GM23248 (cell line): Measurements from ENCODE around the gene RNF130. TPM values are rescaled to one million over a fixed set of nuclear protein-coding genes. Genes with fewer than 3 reads are reported as not detected.

ENCODE experiments used
- DNase-seq: peaks from one replicate; pipeline ENCODE4 v3.0.0-alpha.2; 2015
- H2AFZ ChIP-seq: fragments of 200-600 bp; sonication (generic); 2 replicates; pipeline ENCODE4 v1.6.1; 2016; ENCODE audit warnings: antibody characterized with exemption
- H3F3A ChIP-seq: fragments of 200-600 bp; sonication (generic); 2 replicates; pipeline ENCODE4 v1.6.1; 2016; ENCODE audit warnings: mild to moderate bottlenecking, antibody characterized with exemption, mixed run types; ENCODE audit not compliant: insufficient read depth
- H3K27ac ChIP-seq: fragments of 200-600 bp; sonication (generic); 2 replicates; pipeline ENCODE4 v1.5.1; 2016; ENCODE audit warnings: mild to moderate bottlenecking
- H3K27me3 ChIP-seq: fragments of 200-600 bp; sonication (generic); replicated peaks from 2 replicates; pipeline ENCODE4 v1.6.1; 2016; ENCODE audit warnings: mild to moderate bottlenecking; ENCODE audit not compliant: insufficient read depth
- H3K36me3 ChIP-seq: fragments of 200-600 bp; sonication (generic); 2 replicates; pipeline ENCODE4 v1.6.1; 2016; ENCODE audit warnings: low read depth, mild to moderate bottlenecking
- H3K4me1 ChIP-seq: fragments of 200-600 bp; sonication (generic); 2 replicates; pipeline ENCODE4 v1.6.1; 2016; ENCODE audit warnings: mild to moderate bottlenecking; ENCODE audit not compliant: insufficient read depth
- H3K4me2 ChIP-seq: fragments of 200-600 bp; sonication (generic); one replicate; pipeline ENCODE4 v1.6.1; 2016; ENCODE audit warnings: mild to moderate bottlenecking; ENCODE audit not compliant: unreplicated experiment
- H3K4me3 ChIP-seq: fragments of 200-600 bp; sonication (generic); 2 replicates; pipeline ENCODE4 v1.5.1; 2016; ENCODE audit warnings: mild to moderate bottlenecking
- H3K79me2 ChIP-seq: fragments of 200-600 bp; sonication (generic); 2 replicates; pipeline ENCODE4 v1.6.1; 2016; ENCODE audit warnings: mild to moderate bottlenecking; ENCODE audit not compliant: insufficient read depth
- H3K9ac ChIP-seq: fragments of 200-600 bp; sonication (generic); 2 replicates; pipeline ENCODE4 v1.6.1; 2016; ENCODE audit warnings: mild to moderate bottlenecking
- H3K9me2 ChIP-seq: fragments of 200-600 bp; sonication (generic); 2 replicates; pipeline ENCODE4 v1.6.1; 2016; ENCODE audit warnings: mixed run types, mild to moderate bottlenecking, moderate library complexity; ENCODE audit not compliant: insufficient read depth
- H3K9me3 ChIP-seq: fragments of 200-600 bp; sonication (generic); one replicate; pipeline ENCODE4 v1.6.1; 2017; ENCODE audit warnings: low read depth
- H4K20me1 ChIP-seq: fragments of 200-600 bp; sonication (generic); 2 replicates; pipeline ENCODE4 v1.6.0; 2016; ENCODE audit not compliant: insufficient read depth
- EZH2 ChIP-seq: fragments of 200-600 bp; sonication (generic); IDR thresholded peaks from 2 replicates; pipeline ENCODE4 v1.6.1; 2018; ENCODE audit warnings: antibody characterized with exemption, mild to moderate bottlenecking; ENCODE audit not compliant: insufficient read depth, poor library complexity, severe bottlenecking
- EZH2phosphoT487 ChIP-seq: fragments of 200-600 bp; sonication (generic); IDR thresholded peaks from 2 replicates; pipeline ENCODE4 v1.6.1; 2018; ENCODE audit warnings: antibody characterized with exemption, moderate library complexity, mild to moderate bottlenecking, low read depth; ENCODE audit not compliant: insufficient read depth
- WGBS, 2 experiments: methylation state at CpG; one replicate each; pipeline ENCODE4 v1.1.6; 2015 to 2017; ENCODE audit warnings: low lambda C conversion rate in 2 of 2, low coverage in 1 of 2; ENCODE audit errors: missing lambda C conversion rate in 2 of 2; 5-methylcytosine and 5-hydroxymethylcytosine counted together
- in situ Hi-C: fragments of 300-500 bp; cut with MboI; formaldehyde crosslinking; loops from 2 replicates; pipeline ENCODE4 v1.15.0; 2020
- polyA plus RNA-seq: library from polyadenylated mRNA; unstranded; fragments of >200 nt; fragmentation: Nextera tagmentation; extraction: Ambion mirVana; gene quantifications from 2 replicates; pipeline ENCODE4 v1.2.1, GENCODE V29; 2016
- total RNA-seq: library from RNA; depleted of rRNA; stranded (reverse); fragments of >200 nt; shearing (Covaris generic); gene quantifications from 2 replicates; pipeline ENCODE4 v1.2.3, GENCODE V29; 2014

RNF130 gene
- total and polyA plus RNA-seq, 2 experiments from 2014 or later, result 27.3 to 49.8 TPM

- no peak overlapping the region for H3K4me3 ChIP-seq
- H4K20me1 ChIP-seq, result no peaks in the 10 kb centered on the region
- 68% methylated on average over 11 of the region's 11 CpGs for WGBS, 2 experiments
- TF ChIP-seq EZH2phosphoT487 (no peak), EZH2 (no peak)
- H3K9ac ChIP-seq, result no peak overlapping the region
- no peaks in the 10 kb centered on the region for H3K9me2 ChIP-seq
- no peaks in the 10 kb centered on the region for H3K79me2 ChIP-seq
- no peak for DNase-seq
- no peaks in the 10 kb centered on the region for H3K4me1 ChIP-seq
- no peak overlapping the region for H2AFZ ChIP-seq
- in situ Hi-C loops, result no loop called here
- no peak overlapping the region for H3K27ac ChIP-seq
- H3K36me3 ChIP-seq, result no peaks in the 10 kb centered on the region
- no peaks in the 10 kb centered on the region for H3F3A ChIP-seq
- no peaks in the 10 kb centered on the region for H3K9me3 ChIP-seq
- H3K27me3 ChIP-seq, result peaks cover 4% of the 10 kb centered on the region
- no peak overlapping the region for H3K4me2 ChIP-seq
These were observed 25.8 kb upstream of the RNF130 start for GRCh38 chr5:180097163-180097894.

GRCh38 chr5:180096616-180097015, 25.1 kb upstream of the RNF130 start:
- Histone ChIP-seq H3F3A (no peaks in the 10 kb centered on the region), H3K4me2 (no peak overlapping the region), H3K4me1 (no peaks in the 10 kb centered on the region), H3K36me3 (no peaks in the 10 kb centered on the region), H3K9me3 (no peaks in the 10 kb centered on the region), H3K9ac (no peak overlapping the region), H3K27ac (no peak overlapping the region), H3K4me3 (no peak overlapping the region), H4K20me1 (no peaks in the 10 kb centered on the region), H3K9me2 (no peaks in the 10 kb centered on the region), H3K27me3 (peaks cover 4% of the 10 kb centered on the region), H3K79me2 (no peaks in the 10 kb centered on the region), H2AFZ (no peak overlapping the region)
- DNase-seq, result no peak
- in situ Hi-C loops, result no loop called here
- TF ChIP-seq EZH2phosphoT487 (no peak), EZH2 (no peak)
- 72 to 76% methylated on average over 10 of the region's 10 CpGs for WGBS, 2 experiments

- H3K4me1 ChIP-seq, result no peaks in the 10 kb centered on the region
- no peak overlapping the region for H2AFZ ChIP-seq
- peaks cover 4% of the 10 kb centered on the region for H3K27me3 ChIP-seq
- no peak overlapping the region for H3K9ac ChIP-seq
- no peaks in the 10 kb centered on the region for H4K20me1 ChIP-seq
- no peaks in the 10 kb centered on the region for H3K36me3 ChIP-seq
- H3K4me2 ChIP-seq, result no peak overlapping the region
- no peak for TF ChIP-seq EZH2phosphoT487
- TF ChIP-seq EZH2, result no peak
- no peak overlapping the region for H3K27ac ChIP-seq
- no peak for DNase-seq
- H3K79me2 ChIP-seq, result no peaks in the 10 kb centered on the region
- in situ Hi-C loops, result no loop called here
- H3K9me2 ChIP-seq, result no peaks in the 10 kb centered on the region
- H3K9me3 ChIP-seq, result no peaks in the 10 kb centered on the region
- H3K4me3 ChIP-seq, result no peak overlapping the region
- WGBS, 2 experiments, result 43 to 44% methylated on average over 9 of the region's 9 CpGs
- no peaks in the 10 kb centered on the region for H3F3A ChIP-seq
These were observed 24.0 kb upstream of the RNF130 start for GRCh38 chr5:180095545-180095944.

GRCh38 chr5:180093651-180094382, 22.3 kb upstream of the RNF130 start:
- Histone ChIP-seq H3K9me3 (no peaks in the 10 kb centered on the region), H3K4me2 (no peak overlapping the region), H4K20me1 (no peaks in the 10 kb centered on the region), H3K9ac (no peak overlapping the region), H3K27me3 (peaks cover 4% of the 10 kb centered on the region), H3F3A (no peaks in the 10 kb centered on the region), H3K27ac (no peak overlapping the region), H2AFZ (no peak overlapping the region), H3K4me1 (no peaks in the 10 kb centered on the region), H3K36me3 (no peaks in the 10 kb centered on the region), H3K79me2 (no peaks in the 10 kb centered on the region), H3K9me2 (no peaks in the 10 kb centered on the region), H3K4me3 (no peak overlapping the region)
- in situ Hi-C loops, result no loop called here
- DNase-seq, result no peak
- TF ChIP-seq EZH2phosphoT487 (no peak), EZH2 (no peak)
- 60 to 67% methylated on average over 9 of the region's 9 CpGs for WGBS, 2 experiments
